22Rv1 (cell line): ENCODE data around the gene AFDN.

ENCODE experiments used
- H3K27ac ChIP-seq: fragments of 450-650 bp; 2 replicates; pipeline ENCODE4 v1.5.1; 2017
- ZFX ChIP-seq: fragments of 450-650 bp; IDR thresholded peaks from 2 replicates; pipeline ENCODE4 v1.6.1; 2017; ENCODE audit warnings: antibody characterized with exemption, borderline replicate concordance
- TF ChIP-seq, protein P1 (sequence below): fragments of 450-650 bp; IDR thresholded peaks from 2 replicates; pipeline ENCODE4 v1.5.1; 2017; ENCODE audit warnings: mild to moderate bottlenecking

AFDN gene

DNA sequence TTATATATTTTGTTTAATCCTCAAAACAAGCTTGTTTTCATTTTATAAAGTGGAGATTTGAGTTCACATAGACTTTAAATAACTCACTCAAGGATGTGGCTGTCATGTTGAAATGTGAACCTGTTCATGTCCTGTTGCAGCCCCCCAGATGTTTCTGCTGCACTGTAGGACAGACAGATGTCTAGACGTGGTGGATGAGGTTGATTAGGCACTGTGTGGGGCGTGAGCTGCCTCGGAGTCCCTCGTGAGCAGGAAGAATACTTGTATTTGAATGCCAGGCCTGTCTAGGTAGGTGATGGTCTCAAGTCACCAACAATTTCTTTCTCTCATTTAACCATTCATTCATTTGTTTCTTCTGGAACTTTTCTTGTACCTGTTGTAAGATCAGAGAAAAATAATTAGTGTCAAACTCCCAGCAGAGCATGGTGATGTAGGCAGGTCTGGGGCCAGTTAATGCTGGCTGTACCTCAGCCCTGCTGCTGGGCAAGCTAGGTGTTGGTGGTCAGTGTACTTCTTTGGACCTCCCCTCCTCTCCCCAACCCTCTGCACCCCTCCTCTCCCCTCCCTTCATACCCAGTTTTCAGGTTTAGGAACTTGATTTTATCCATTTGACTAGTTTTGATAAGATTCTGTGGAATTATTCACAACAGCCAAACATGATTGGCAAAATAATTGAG, 34.0 kb downstream of the AFDN start:
- H3K27ac ChIP-seq: no peak overlapping the region
- no peak for TF ChIP-seq ZFX
- TF ChIP-seq, protein P1, sequence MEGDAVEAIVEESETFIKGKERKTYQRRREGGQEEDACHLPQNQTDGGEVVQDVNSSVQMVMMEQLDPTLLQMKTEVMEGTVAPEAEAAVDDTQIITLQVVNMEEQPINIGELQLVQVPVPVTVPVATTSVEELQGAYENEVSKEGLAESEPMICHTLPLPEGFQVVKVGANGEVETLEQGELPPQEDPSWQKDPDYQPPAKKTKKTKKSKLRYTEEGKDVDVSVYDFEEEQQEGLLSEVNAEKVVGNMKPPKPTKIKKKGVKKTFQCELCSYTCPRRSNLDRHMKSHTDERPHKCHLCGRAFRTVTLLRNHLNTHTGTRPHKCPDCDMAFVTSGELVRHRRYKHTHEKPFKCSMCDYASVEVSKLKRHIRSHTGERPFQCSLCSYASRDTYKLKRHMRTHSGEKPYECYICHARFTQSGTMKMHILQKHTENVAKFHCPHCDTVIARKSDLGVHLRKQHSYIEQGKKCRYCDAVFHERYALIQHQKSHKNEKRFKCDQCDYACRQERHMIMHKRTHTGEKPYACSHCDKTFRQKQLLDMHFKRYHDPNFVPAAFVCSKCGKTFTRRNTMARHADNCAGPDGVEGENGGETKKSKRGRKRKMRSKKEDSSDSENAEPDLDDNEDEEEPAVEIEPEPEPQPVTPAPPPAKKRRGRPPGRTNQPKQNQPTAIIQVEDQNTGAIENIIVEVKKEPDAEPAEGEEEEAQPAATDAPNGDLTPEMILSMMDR: no peak

DNA sequence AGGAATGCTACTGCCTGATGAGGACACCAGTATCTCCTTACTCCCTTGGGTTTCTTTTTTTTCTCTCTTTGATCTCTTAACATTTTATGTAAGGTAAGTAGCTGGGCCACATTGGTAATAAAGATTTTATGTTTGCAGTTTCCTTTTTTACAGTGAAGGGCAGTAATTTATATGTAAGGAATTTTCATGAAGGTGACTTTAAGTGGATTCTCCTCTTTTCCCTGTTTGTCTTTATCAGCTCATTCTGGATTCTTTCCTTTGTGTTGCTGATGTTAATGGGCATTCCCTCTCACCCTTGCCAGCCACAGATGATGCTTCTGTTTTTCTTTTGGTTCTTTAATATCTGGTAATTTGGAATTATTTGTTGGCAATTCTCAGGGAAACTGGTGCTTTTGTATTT, 34.7 kb downstream of the AFDN start:
- TF ChIP-seq, protein P1: no peak
- no peak for TF ChIP-seq ZFX
- H3K27ac ChIP-seq: no peak overlapping the region

DNA sequence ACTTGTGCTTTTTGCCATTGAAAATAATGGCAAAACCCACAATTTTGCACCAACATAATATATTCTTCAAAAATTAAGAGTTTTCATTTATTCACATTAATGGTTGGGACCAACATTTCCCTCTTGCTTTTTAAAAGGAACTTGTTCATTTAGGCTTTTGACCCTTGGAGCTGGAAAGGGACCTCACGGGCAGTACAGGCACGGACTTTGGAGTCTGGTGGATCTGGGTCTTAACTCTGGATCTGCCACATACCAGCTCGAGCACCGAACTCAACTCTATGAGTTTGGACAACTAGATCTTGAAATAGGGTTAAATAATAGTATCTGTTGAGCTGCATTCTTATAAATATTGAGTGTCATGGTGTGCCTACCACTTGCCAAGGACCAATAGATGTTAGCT, 37.2 kb downstream of the AFDN start:
- H3K27ac ChIP-seq: no peak overlapping the region
- TF ChIP-seq ZFX: no peak
- TF ChIP-seq, protein P1: no peak

DNA sequence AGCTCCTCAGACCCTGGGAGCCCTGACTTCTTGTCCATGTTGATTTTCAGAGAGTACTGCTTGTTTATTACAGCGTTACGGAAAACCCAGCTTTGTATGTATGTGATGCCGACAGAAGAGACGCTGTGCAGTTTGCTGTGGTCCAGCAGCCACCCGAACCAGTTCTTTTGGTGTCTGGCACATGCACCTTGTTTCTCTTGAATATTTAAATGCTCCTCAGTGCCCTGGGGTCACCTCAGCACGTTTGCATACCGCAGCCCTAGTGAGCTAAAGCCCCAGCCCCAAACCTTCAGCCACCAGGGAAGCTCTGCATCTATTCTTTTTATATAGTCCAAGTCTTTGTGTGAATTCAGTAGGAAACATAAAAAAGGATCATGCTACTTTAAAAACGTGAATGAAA, 39.9 kb downstream of the AFDN start:
- no peak overlapping the region for H3K27ac ChIP-seq
- no peak for TF ChIP-seq ZFX
- TF ChIP-seq, protein P1: no peak

DNA sequence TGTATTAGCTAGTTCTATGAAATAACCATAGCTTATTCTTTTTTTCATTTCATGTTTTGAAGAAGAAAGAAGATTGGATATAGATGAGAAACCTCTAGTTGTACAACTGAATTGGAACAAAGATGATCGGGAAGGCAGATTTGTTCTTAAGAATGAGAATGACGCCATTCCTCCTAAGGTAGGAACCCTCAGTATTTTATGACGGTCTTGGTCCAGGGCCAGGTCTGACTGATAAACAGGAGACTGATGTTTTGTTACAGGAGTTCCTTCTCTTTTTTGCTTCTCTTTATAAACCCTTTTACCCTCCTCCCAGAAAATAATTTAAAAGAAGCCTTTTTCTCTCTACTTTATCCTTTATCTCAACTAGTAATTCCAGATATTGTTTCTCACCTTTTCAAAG, 43.6 kb downstream of the AFDN start:
- H3K27ac ChIP-seq: no peak overlapping the region
- TF ChIP-seq, protein P1: no peak
- no peak for TF ChIP-seq ZFX

DNA sequence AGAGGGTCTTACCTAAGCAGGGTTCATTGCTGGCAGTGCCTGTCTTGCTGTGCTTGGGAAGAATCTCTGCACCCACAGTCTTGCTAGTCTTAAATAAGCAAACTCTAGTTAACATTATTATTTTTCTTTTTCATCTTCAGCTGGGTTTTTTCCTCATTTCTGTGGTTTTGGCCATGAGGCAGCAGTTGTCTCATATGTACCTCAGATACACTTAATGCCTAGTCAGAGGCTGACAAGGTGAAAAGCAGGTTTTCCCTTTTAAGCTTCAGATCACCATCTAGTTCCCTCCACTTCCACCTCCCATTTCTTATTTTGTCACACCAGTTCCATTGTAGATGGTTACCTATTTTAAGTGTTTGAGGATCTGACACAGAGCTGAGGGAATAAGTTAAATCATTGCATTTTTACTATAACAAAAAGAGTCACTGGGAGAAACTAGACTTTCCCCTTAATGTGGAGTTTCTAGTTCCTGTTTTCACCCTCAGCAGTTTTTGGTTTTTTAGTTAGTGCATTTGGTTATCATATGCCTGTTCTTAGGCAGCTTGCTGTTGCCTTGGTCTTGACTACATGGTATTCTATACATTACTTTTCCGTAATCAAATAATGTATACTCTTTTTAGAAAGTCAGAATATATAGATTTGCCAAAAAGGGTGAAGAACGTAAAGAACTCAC, 46.0 kb downstream of the AFDN start:
- H3K27ac ChIP-seq: no peak overlapping the region
- TF ChIP-seq, protein P1: no peak
- TF ChIP-seq ZFX: no peak
